Neural cell (in vitro differentiated cells): ENCODE measurements around the gene CENPV. TPM values are rescaled to one million over a fixed set of nuclear protein-coding genes. Genes with fewer than 3 reads are reported as not detected.

Experiments
- H2AFZ ChIP-seq: fragments of 200-600, 300-800 bp; sonication (generic), shearing (Covaris generic); 2 replicates; pipeline ENCODE4 v1.6.0; 2014; ENCODE audit warnings: low read depth, mild to moderate bottlenecking, antibody characterized with exemption, low read length, moderate library complexity
- H3F3A ChIP-seq: fragments of 200-600 bp; shearing (Covaris generic); 2 replicates; pipeline ENCODE4 v1.6.1; 2016; ENCODE audit warnings: mild to moderate bottlenecking, moderate library complexity, mixed read lengths, antibody characterized with exemption, low read length; ENCODE audit not compliant: insufficient read depth, poor library complexity, severe bottlenecking
- H3K27ac ChIP-seq: fragments of 200-600, 300-800 bp; sonication (generic), shearing (Covaris generic); 2 replicates; pipeline ENCODE4 v1.5.1; 2014; ENCODE audit warnings: mild to moderate bottlenecking, low read length, moderate library complexity
- H3K27me3 ChIP-seq: fragments of 300-800, 200-600 bp; sonication (generic), shearing (Covaris generic); 2 replicates; pipeline ENCODE4 v1.6.0; 2014; ENCODE audit warnings: mild to moderate bottlenecking, low read depth, low read length, moderate library complexity; ENCODE audit not compliant: insufficient read depth
- H3K36me3 ChIP-seq: fragments of 300-800, 200-600 bp; sonication (generic), shearing (Covaris generic); 2 replicates; pipeline ENCODE4 v1.5.1; 2014; ENCODE audit warnings: mild to moderate bottlenecking, antibody characterized with exemption, low read length, moderate library complexity; ENCODE audit not compliant: insufficient read depth
- H3K4me2 ChIP-seq: fragments of 300-800, 200-600 bp; sonication (generic), shearing (Covaris generic); 2 replicates; pipeline ENCODE4 v1.6.0; 2014; ENCODE audit warnings: mild to moderate bottlenecking, low read length
- H3K4me3 ChIP-seq: fragments of 300-800, 200-600 bp; sonication (generic), shearing (Covaris generic); 2 replicates; pipeline ENCODE4 v1.5.1; 2014; ENCODE audit warnings: mild to moderate bottlenecking, low read length, moderate library complexity
- H3K79me2 ChIP-seq: fragments of 200-600 bp; shearing (Covaris generic); replicated peaks from 2 replicates; pipeline ENCODE4 v1.6.0; 2014; ENCODE audit warnings: mild to moderate bottlenecking, low read length, moderate library complexity; ENCODE audit not compliant: insufficient read depth
- H3K9ac ChIP-seq: fragments of 300-800, 200-600 bp; sonication (generic), shearing (Covaris generic); 2 replicates; pipeline ENCODE4 v1.6.1; 2016; ENCODE audit warnings: mild to moderate bottlenecking, low read length, mixed read lengths
- H3K9me2 ChIP-seq: fragments of 200-600 bp; shearing (Covaris generic); 2 replicates; pipeline ENCODE4 v1.6.1; 2016; ENCODE audit warnings: mild to moderate bottlenecking, low read length, mixed read lengths; ENCODE audit not compliant: insufficient read depth
- H3K9me3 ChIP-seq: fragments of 200-600, 300-800 bp; sonication (generic), shearing (Covaris generic); 2 replicates; pipeline ENCODE4 v1.6.1; 2016; ENCODE audit warnings: mild to moderate bottlenecking, mixed run types, low read length, moderate library complexity, mixed read lengths
- H4K20me1 ChIP-seq: fragments of 200-600 bp; shearing (Covaris generic); 2 replicates; pipeline ENCODE4 v1.6.1; 2016; ENCODE audit warnings: mild to moderate bottlenecking, mixed run types; ENCODE audit not compliant: insufficient read depth
- CTCF ChIP-seq: fragments of 450-650 bp; IDR thresholded peaks from 2 replicates; pipeline ENCODE4 v1.5.1; 2014; ENCODE audit warnings: antibody characterized with exemption, mild to moderate bottlenecking, moderate library complexity; ENCODE audit not compliant: poor library complexity, severe bottlenecking
- EP300 ChIP-seq: fragments of 450-650 bp; conservative IDR thresholded peaks from 2 replicates; pipeline ENCODE4 v1.6.1; 2014; ENCODE audit warnings: antibody characterized with exemption, mild to moderate bottlenecking, moderate library complexity; ENCODE audit not compliant: poor library complexity, severe bottlenecking
- EZH2 ChIP-seq: fragments of 200-600, 300-800 bp; shearing (Covaris generic), sonication (generic); IDR thresholded peaks from 2 replicates; pipeline ENCODE4 v1.6.1; 2014; ENCODE audit warnings: antibody characterized with exemption, low read length, borderline replicate concordance, mild to moderate bottlenecking; ENCODE audit not compliant: insufficient read depth, poor library complexity, severe bottlenecking
- MXI1 ChIP-seq: fragments of 450-650 bp; conservative IDR thresholded peaks from 2 replicates; pipeline ENCODE4 v1.6.1; 2014; ENCODE audit warnings: antibody characterized with exemption, mild to moderate bottlenecking; ENCODE audit not compliant: poor library complexity, severe bottlenecking
- POLR2AphosphoS5 ChIP-seq: IDR thresholded peaks from 2 replicates; pipeline ENCODE4 v1.6.1; 2012
- RAD21 ChIP-seq: fragments of 450-650 bp; conservative IDR thresholded peaks from 2 replicates; pipeline ENCODE4 v1.6.1; 2014; ENCODE audit warnings: antibody characterized with exemption, mild to moderate bottlenecking, moderate library complexity
- REST ChIP-seq: IDR thresholded peaks from 2 replicates; pipeline ENCODE4 v1.6.1; 2012; ENCODE audit warnings: borderline replicate concordance
- SMC3 ChIP-seq: fragments of 450-650 bp; conservative IDR thresholded peaks from 2 replicates; pipeline ENCODE4 v1.6.1; 2014; ENCODE audit warnings: antibody characterized with exemption, mild to moderate bottlenecking, moderate library complexity; ENCODE audit not compliant: poor library complexity
- TAF1 ChIP-seq: IDR thresholded peaks from 2 replicates; pipeline ENCODE4 v1.6.1; 2012; ENCODE audit warnings: low read depth
- polyA plus RNA-seq: library from polyadenylated mRNA; depleted of rRNA; stranded (reverse); fragments of >200 nt; gene quantifications from 2 replicates; pipeline ENCODE4 v1.2.3, GENCODE V29; 2014

The CENPV gene
- polyA plus RNA-seq, 1 donor from 2014 or later = 291 TPM

- TF ChIP-seq TAF1 (no peak), EZH2 (no peak), SMC3 (no peak), EP300 (no peak), POLR2AphosphoS5 (no peak), MXI1 (no peak), REST (no peak), RAD21 (no peak), CTCF (no peak)
- Histone ChIP-seq H3K27ac (no peak overlapping the region), H3F3A (no peaks in the 10 kb centered on the region), H2AFZ (no peak overlapping the region), H3K4me3 (no peak overlapping the region), H3K9me3 (no peaks in the 10 kb centered on the region), H3K27me3 (no peaks in the 10 kb centered on the region), H3K9ac (no peak overlapping the region), H3K9me2 (no peaks in the 10 kb centered on the region), H3K36me3 (no peaks in the 10 kb centered on the region), H4K20me1 (no peaks in the 10 kb centered on the region), H3K79me2 (peaks cover 14% of the 10 kb centered on the region), H3K4me2 (no peak overlapping the region)
These were observed 26.4 kb upstream of the CENPV start for GRCh38 chr17:16379654-16380053.

- Histone ChIP-seq H3K4me3 (no peak overlapping the region), H3K27ac (no peak overlapping the region), H2AFZ (no peak overlapping the region), H3K9ac (no peak overlapping the region), H3F3A (no peaks in the 10 kb centered on the region), H3K9me3 (no peaks in the 10 kb centered on the region), H3K27me3 (no peaks in the 10 kb centered on the region), H3K79me2 (peaks cover 14% of the 10 kb centered on the region), H3K36me3 (no peaks in the 10 kb centered on the region), H4K20me1 (no peaks in the 10 kb centered on the region), H3K9me2 (no peaks in the 10 kb centered on the region), H3K4me2 (no peak overlapping the region)
- TF ChIP-seq EZH2 (no peak), POLR2AphosphoS5 (no peak), SMC3 (no peak), MXI1 (no peak), CTCF (no peak), RAD21 (no peak), TAF1 (no peak), REST (no peak), EP300 (no peak)
These were observed 25.5 kb upstream of the CENPV start for GRCh38 chr17:16378636-16379282.
